Measurements from ENCODE around the gene SLC25A40.
"Not testable (repeated sequence)": the region's sequence is repeated elsewhere in the genome, so short reads cannot be mapped to it uniquely, and the experiment has no call there.

- not testable (repeated sequence) for TF ChIP-seq CTCF (IDR thresholded peaks at IDR 0.05; ENCODE audit: low read depth, low read length, poor library complexity, severe bottlenecking); EZH2phosphoT487 (IDR thresholded peaks at IDR 0.05; ENCODE audit: borderline replicate concordance, low read length)
Observed at GRCh38 chr7:87866533-87866932, 9.6 kb downstream of the SLC25A40 start.
